HFF-Myc (cell line): ENCODE results near the gene AK5.

ENCODE experiments used
- DNase-seq: peaks from one replicate; pipeline ENCODE4 v3.0.0-alpha.2; 2011; ENCODE audit warnings: low read depth; ENCODE audit errors: extremely low read depth
- H3K4me3 ChIP-seq: replicated peaks from 2 replicates; pipeline ENCODE4 v1.5.1; 2011; ENCODE audit warnings: low read depth, mild to moderate bottlenecking, control low read depth, low read length
- TF ChIP-seq, protein P1 (sequence below): IDR thresholded peaks from 2 replicates; pipeline ENCODE4 v1.5.1; 2012; ENCODE audit warnings: mild to moderate bottlenecking, low read depth, low read length, control low read depth; ENCODE audit errors: missing control alignments

The AK5 gene

GRCh38 chr1:77475641-77476040, 193.8 kb downstream of the AK5 start:
- TF ChIP-seq, protein P1, sequence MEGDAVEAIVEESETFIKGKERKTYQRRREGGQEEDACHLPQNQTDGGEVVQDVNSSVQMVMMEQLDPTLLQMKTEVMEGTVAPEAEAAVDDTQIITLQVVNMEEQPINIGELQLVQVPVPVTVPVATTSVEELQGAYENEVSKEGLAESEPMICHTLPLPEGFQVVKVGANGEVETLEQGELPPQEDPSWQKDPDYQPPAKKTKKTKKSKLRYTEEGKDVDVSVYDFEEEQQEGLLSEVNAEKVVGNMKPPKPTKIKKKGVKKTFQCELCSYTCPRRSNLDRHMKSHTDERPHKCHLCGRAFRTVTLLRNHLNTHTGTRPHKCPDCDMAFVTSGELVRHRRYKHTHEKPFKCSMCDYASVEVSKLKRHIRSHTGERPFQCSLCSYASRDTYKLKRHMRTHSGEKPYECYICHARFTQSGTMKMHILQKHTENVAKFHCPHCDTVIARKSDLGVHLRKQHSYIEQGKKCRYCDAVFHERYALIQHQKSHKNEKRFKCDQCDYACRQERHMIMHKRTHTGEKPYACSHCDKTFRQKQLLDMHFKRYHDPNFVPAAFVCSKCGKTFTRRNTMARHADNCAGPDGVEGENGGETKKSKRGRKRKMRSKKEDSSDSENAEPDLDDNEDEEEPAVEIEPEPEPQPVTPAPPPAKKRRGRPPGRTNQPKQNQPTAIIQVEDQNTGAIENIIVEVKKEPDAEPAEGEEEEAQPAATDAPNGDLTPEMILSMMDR = no peak
- DNase-seq = no peak

DNA sequence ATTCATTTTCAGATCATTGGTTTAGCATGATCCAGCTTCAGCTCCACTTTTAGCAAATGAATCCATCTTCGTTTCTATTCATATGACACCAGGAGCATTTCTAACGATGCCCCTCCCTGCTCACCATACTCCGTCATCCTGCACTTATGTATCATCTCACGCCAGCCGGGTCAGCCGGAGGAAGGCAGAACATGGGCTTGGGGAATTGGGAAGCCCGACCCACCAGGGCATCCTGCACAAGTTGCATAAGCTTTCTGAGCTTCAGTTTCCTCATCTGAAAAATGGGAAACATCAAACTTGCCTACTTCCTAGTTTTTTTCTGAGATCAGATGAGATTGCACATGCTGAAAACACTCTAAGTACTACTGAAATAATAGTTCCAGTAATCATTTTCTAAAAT, 194.7 kb downstream of the AK5 start:
- TF ChIP-seq, protein P1 = no peak
- no peak overlapping the region for H3K4me3 ChIP-seq
- no peak for DNase-seq

More at GRCh38 chr1:77475641-77476040, 193.8 kb downstream of the AK5 start:
- no peak overlapping the region for H3K4me3 ChIP-seq

DNA sequence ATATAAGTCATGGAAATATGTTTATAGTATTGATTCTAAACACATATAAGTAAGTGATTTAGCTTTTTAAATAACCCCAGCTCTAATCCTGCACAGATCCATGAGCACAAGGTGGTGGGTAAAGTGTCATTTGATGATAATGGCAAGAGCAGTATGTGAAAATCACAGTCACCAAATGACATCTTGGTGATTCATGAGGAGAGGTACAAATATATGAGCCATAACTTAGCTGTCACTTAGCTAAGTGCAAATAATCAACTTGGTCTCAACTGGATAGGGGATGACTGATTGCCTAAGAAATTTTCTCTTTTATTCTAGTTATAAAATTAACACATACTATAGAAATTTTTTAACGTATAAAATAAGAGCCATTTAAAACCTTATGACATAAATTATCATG, 202.5 kb downstream of the AK5 start:
- TF ChIP-seq, protein P1 = no peak

GRCh38 chr1:77484926-77485325, 203.1 kb downstream of the AK5 start:
- peak; percentile 51 for DNase-seq
- no peak overlapping the region for H3K4me3 ChIP-seq
- TF ChIP-seq, protein P1 = no peak

More for the DNA sequence above, 202.5 kb downstream of the AK5 start:
- no peak overlapping the region for H3K4me3 ChIP-seq
- DNase-seq = no peak

GRCh38 chr1:77487631-77488030, 205.8 kb downstream of the AK5 start:
- no peak for DNase-seq
- TF ChIP-seq, protein P1 = no peak

DNA sequence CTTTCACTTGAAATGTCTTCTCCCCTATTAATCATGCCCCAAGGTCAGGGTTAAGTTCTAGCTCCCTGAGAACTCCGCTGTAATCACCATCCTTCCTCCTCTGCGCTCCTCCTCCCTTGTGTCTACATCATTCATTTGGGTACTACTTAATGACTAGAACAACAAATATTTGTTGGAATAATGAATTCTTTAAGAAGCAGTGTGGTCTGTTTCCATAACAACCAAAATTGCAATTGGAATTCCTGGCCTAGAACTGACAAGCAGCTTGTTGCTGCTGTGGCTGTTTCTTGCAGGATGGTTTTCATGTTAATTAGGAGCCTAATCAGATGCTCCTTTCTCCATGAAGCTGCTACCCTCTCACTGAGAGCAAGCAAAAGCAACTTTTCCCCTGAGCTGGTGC, 208.1 kb downstream of the AK5 start:
- DNase-seq = no peak
- TF ChIP-seq, protein P1 = no peak
- no peak overlapping the region for H3K4me3 ChIP-seq

More at GRCh38 chr1:77487631-77488030, 205.8 kb downstream of the AK5 start:
- H3K4me3 ChIP-seq = no peak overlapping the region

DNA sequence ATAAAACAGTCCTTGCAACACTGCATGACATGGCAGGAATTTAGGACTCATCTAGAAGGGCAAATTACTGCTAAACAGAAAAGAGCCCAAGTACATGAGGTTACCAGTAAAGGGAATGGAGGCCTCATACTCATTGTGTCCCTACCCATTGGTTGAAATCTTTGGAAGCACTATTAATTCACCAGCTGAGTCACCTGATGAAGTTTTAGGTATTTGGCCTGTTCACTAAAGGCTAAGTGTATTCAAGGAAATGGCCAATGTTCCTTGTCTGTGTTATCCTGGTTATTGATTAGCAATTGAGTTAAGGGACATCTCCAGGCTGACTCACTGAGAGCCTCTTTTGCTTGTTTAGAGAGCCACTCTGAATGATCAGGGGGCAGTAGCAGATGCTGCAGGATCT, 212.2 kb downstream of the AK5 start:
- DNase-seq = no peak
- H3K4me3 ChIP-seq = no peak overlapping the region
- TF ChIP-seq, protein P1 = no peak
